ENCODE measurements around the gene SPPL2C.

Gene SPPL2C

GRCh38 chr17:45844695-45845375 lies at the start of gene SPPL2C:
TSS of gene SPPL2C (plus strand) at chr17:45844881. CDS start at chr17:45844907, 26 bp downstream.
- DNase-seq (ENCODE audit: low read depth), result no peak
- TF ChIP-seq MAX (IDR thresholded peaks at IDR 0.05; ENCODE audit: low read depth, low read length), result no peak
- no peak for TF ChIP-seq CTCF (IDR thresholded peaks at IDR 0.05; ENCODE audit: low read depth, low read length)
- TF ChIP-seq MYC (IDR thresholded peaks at IDR 0.05; ENCODE audit: low read depth, low read length), result no peak
- TF ChIP-seq POLR2A (IDR thresholded peaks at IDR 0.05; ENCODE audit: extremely low read depth, insufficient read length), result no peak
- no peak within 1 kb of the TSS for H3K4me3 ChIP-seq (ENCODE audit: low read depth, low read length)

DNA sequence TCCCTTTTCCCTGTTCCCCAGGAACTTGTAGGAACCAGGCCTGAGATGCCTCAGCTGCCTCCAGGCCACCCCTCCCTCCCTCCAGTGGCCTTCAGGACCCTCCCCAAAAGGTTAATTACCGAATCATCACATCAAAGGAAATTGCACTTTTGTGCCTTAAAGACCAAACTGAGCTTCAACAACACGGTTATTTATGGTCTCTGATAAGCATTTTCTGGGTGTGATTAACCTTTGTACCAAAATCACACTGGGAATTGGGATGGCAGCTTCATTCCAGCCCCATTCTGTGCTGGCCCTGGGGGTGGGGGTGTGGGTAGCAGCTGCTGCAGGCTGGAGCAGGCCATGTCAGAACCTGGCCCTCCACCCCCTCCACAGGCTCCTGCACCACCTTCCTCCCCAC lies 43.9 kb upstream of the SPPL2C start:
- no peak overlapping the region for H3K4me3 ChIP-seq (ENCODE audit: low read depth, low read length)
- no peak for TF ChIP-seq CTCF (IDR thresholded peaks at IDR 0.05; ENCODE audit: low read depth, low read length)
- no peak for TF ChIP-seq MAX (IDR thresholded peaks at IDR 0.05; ENCODE audit: low read depth, low read length)
- TF ChIP-seq POLR2A (IDR thresholded peaks at IDR 0.05; ENCODE audit: extremely low read depth, insufficient read length), result no peak
- no peak for TF ChIP-seq MYC (IDR thresholded peaks at IDR 0.05; ENCODE audit: low read depth, low read length)
- no peak for DNase-seq (ENCODE audit: low read depth)

GRCh38 chr17:45801421-45801820 lies 43.3 kb upstream of the SPPL2C start:
- H3K4me3 ChIP-seq (ENCODE audit: low read depth, low read length), result no peak overlapping the region
- no peak for TF ChIP-seq MYC (IDR thresholded peaks at IDR 0.05; ENCODE audit: low read depth, low read length)
- no peak for TF ChIP-seq CTCF (IDR thresholded peaks at IDR 0.05; ENCODE audit: low read depth, low read length)
- no peak for TF ChIP-seq POLR2A (IDR thresholded peaks at IDR 0.05; ENCODE audit: extremely low read depth, insufficient read length)
- TF ChIP-seq MAX (IDR thresholded peaks at IDR 0.05; ENCODE audit: low read depth, low read length), result no peak
- DNase-seq (ENCODE audit: low read depth), result no peak

DNA sequence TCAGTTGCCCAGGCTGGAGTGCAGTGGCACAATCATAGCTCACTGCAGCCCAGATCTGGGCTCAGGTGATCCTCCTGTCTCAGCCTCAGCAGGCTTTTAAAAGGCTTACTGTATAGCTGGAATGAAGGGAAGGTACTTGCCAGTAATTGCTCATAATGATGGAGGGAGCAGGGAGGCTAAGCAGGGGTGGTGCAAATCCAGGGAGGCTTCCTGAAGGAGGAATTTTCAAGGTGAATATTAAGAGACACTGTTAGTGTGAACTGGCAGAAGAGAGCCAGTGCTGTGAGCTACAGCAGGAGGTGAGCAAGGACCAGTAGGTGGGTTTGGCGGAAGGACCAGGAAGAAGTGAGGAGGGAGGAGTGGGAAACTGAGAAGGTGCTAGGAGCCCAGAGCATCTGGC lies 35.8 kb upstream of the SPPL2C start:
- H3K4me3 ChIP-seq (ENCODE audit: low read depth, low read length), result no peak overlapping the region
- DNase-seq (ENCODE audit: low read depth), result no peak
- TF ChIP-seq CTCF (IDR thresholded peaks at IDR 0.05; ENCODE audit: low read depth, low read length), result no peak
- TF ChIP-seq POLR2A (IDR thresholded peaks at IDR 0.05; ENCODE audit: extremely low read depth, insufficient read length), result no peak
- no peak for TF ChIP-seq MAX (IDR thresholded peaks at IDR 0.05; ENCODE audit: low read depth, low read length)
- TF ChIP-seq MYC (IDR thresholded peaks at IDR 0.05; ENCODE audit: low read depth, low read length), result no peak

- no peak for TF ChIP-seq MAX (IDR thresholded peaks at IDR 0.05; ENCODE audit: low read depth, low read length)
- no peak for TF ChIP-seq MYC (IDR thresholded peaks at IDR 0.05; ENCODE audit: low read depth, low read length)
- no peak for TF ChIP-seq CTCF (IDR thresholded peaks at IDR 0.05; ENCODE audit: low read depth, low read length)
- TF ChIP-seq POLR2A (IDR thresholded peaks at IDR 0.05; ENCODE audit: extremely low read depth, insufficient read length), result no peak
- no peak for DNase-seq (ENCODE audit: low read depth)
- H3K4me3 ChIP-seq (ENCODE audit: low read depth, low read length), result no peak overlapping the region
Observed at GRCh38 chr17:45809499-45809898, 35.2 kb upstream of the SPPL2C start.
